Hematopoietic multipotent progenitor cell treated with erythropoietin and hydrocortisone succinate and interleukin-3 and kit ligand, for 6 days (in vitro differentiated cells): ENCODE data around the gene ZNF229.
"Not testable (repeated sequence)": the region's sequence is repeated elsewhere in the genome, so short reads cannot be mapped to it uniquely, and the experiment has no call there.

ENCODE experiments used
- DNase-seq: peaks from one replicate; pipeline ENCODE4 v3.0.0-alpha.2; 2015

Gene ZNF229

DNA sequence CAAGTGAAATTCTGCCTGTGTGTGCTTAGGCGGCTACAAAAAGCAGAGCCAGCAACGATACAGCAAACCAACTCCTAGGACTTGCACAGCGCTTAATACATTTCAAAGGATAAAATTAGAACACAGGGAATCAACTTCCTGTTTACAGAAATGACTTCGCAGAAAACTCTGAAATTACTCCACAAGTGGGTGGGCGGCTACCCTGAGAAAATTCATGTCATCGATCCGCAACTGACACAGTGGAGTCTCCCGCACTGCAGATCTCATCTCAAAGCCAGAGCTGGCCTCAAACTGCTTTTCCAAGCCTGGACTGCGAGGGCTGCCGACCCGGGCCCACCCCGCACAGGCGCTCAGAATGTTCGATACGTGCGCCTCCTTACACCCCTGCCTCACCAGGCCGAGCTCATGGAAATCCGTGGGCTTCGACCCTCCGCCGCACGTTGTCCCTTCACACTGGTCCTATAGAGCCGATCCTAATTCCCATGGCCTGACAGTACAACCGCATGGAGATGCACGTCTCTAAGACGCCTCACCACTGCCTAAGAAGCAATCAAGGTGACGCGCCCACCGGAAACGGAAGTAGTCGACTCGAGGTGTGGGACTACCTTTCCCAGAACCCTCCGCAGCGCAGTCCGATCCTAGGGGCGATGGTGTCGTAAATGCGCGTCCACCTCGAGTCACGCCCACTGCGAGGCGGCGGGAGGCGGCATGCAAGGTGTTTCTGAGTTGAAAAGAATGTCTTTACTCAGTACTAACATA lies at the start of gene ZNF229:
TSS of gene ZNF229 (minus strand) at position 557 of the 759 bp plus-strand sequence. CDS start 5,625 bp downstream, outside the sequence.
- DNase-seq: peak; percentile 97

- DNase-seq: no peak
Measured at GRCh38 chr19:44496711-44497110, 48.4 kb upstream of the ZNF229 start.

- DNase-seq: peak; percentile 51
Measured at GRCh38 chr19:44476559-44477408, 28.5 kb upstream of the ZNF229 start.

DNA sequence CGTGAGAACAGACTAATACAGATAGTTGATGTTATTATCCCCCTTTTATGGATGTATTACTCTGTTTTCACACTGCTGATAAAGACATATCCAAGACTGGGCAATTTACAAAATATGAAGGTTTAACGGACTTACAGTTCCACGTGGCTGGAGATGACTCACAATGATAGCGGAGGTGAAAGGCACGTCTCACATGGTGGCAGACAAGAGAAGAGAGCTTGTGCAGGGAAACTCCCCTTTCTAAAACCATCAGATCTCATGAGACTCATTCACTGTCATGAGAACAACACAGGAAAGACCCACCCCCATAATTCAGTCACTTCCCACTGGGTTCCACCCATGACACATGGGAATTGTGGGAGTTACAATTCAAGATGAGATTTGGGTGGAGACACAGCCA lies 20.5 kb upstream of the ZNF229 start:
- not testable (repeated sequence) for DNase-seq

- DNase-seq: not testable (repeated sequence)
Measured at GRCh38 chr19:44462600-44463286, 14.5 kb upstream of the ZNF229 start.

DNA sequence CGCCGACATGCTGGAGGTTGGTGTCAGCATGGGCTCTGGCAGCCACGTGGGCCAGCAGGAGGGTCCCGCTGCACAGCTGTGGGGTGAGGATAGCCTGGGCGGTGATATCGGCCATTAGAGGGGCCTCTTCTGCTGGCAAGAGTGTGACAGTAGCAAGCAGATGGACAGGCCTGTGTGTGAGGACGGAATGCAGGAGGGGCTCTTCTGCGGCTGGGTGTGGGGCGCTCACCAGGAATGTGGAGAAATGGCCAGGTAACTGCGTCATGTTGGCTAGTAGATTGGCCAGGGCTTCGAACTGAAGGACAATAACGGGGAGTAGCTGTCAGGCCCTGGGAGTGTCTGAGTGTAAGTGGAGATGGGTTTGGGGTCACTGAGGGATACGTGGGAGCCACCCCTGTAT lies 7.7 kb upstream of the ZNF229 start:
- not testable (repeated sequence) for DNase-seq

DNA sequence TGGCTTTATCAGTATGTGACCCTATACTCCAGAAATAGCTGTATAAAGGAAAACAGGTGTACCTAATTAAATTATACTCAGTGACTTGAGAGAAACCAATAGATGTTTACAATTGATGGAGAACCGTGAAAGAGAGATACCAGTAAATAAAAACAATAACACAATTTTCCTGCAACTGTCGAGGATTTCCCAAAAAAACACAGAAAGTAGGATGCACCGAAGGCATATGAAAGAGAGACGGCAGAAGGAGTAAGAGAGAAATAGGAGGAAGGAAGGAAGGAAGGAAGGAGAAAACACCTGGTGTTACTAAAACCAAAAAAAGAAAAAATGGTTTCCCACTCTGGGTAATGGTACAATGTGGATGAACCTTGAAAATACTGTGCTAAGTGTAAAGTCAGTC lies 6.8 kb upstream of the ZNF229 start:
- no peak for DNase-seq

DNA sequence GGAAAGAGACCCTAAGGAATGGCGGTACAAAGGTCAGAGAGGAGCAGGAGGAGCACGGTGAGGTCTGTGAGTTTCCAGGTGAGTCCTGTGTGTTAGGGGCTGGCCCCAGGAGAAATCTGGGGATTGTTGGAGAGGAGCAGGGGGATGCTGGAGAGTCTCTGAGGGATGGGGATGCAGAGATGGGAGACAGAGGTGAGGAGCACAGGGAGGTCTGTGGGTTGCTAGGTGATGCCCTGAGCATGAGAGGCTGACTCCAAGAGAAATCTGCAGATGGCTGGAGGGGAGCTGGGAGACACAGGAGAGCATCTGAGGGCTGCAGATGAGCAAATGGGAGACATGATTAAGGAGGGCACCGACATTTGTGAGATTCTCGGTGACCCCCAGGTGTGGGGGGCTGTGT lies 4.1 kb upstream of the ZNF229 start:
- no peak for DNase-seq

DNA sequence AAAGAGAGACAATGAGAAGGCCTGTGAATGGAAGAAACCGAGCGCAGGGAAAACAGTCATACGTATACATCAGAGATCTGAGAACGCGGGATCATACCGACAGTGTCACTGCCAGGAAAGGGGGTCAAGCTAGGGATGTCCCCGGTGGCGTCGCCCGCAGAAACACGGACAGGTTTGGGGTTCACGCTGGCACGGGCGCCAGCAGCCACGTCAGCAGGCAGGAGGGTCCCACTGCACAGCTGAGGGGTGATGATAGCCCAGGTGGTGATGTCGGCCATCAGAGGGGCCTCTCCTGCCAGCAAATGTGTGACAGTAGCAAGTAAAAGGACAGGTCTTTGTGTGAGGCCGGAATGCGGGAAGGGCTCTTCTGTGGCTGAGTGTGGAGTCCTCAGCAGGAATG lies 3.4 kb upstream of the ZNF229 start:
- DNase-seq: no peak

DNA sequence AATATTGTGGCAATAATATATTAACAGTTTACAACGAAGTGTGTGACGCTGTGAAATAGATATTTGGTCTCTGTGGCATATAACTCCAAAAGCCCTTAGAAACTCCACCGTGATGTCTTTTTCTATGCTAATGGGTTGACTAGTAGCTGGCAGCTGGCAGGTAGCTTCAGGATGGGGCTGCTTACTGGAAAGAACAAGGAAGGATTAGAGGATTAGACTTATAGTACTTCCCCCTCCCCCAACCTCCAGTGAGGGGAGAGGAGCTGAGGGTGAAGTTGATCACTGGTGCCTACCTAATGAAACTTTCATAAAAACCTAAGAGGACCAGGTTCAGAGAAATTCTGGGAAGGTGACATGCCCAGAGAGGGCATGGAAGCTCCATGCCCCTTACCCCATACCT lies 9.8 kb downstream of the ZNF229 start:
- DNase-seq: no peak

GRCh38 chr19:44435441-44435840 lies 12.8 kb downstream of the ZNF229 start:
- no peak for DNase-seq

DNA sequence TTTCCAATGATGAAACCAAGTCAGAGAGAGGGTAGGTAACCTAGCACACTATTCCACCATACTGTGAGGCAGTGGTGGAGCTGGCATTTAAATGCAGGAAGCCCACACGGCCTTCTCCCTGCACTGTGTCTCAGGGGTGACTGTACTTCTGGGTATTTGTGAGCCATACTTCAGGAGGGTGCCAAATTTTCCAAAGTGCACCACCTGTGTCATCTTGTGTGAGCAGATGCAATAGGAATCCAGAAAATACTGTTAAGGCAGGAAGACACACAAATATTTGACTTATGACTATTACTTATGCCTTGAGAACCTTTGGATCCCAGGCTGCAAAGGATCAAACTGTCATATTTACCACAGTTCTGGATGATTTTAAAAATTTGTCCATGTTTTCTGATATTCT lies 17.3 kb downstream of the ZNF229 start:
- no peak for DNase-seq

GRCh38 chr19:44415553-44415952 lies 32.7 kb downstream of the ZNF229 start:
- DNase-seq: not testable (repeated sequence)

GRCh38 chr19:44401139-44402115 lies 46.8 kb downstream of the ZNF229 start, which contains the start of gene ZNF285:
Gene ZNF285, minus strand, starts transcription at chr19:44401608. Its CDS starts 4,395 bp downstream, at chr19:44397213.
- DNase-seq: peak; percentile 98

- DNase-seq: not testable (repeated sequence)
Measured at GRCh38 chr19:44389268-44389667, 59.0 kb downstream of the ZNF229 start.
